TTC549 (cell line): ENCODE results near the gene MYLK4.
A peak's percentile ranks its signal among the peaks of the same experiment; 100 is the strongest.

ENCODE experiments used
- FAIRE-seq: peaks from 2 replicates; lab custom pipeline; 2012; peaks lifted over from hg19 to GRCh38; lab: Jason Lieb, UNC

The MYLK4 gene

GRCh38 chr6:2750832-2751231, at the start of gene MYLK4:
Gene MYLK4, minus strand, starts transcription at chr6:2750922. Its CDS starts 1,628 bp downstream, at chr6:2749294.
- FAIRE-seq = no peak

- FAIRE-seq = no peak
Measured at GRCh38 chr6:2799936-2800527, 49.3 kb upstream of the MYLK4 start.

- FAIRE-seq = no peak
Measured at GRCh38 chr6:2798586-2799134, 47.9 kb upstream of the MYLK4 start.

- FAIRE-seq = no peak
Measured at GRCh38 chr6:2797564-2798031, 46.9 kb upstream of the MYLK4 start.

- no peak for FAIRE-seq
Measured at GRCh38 chr6:2796861-2797260, 46.1 kb upstream of the MYLK4 start.

GRCh38 chr6:2795956-2796355, 45.2 kb upstream of the MYLK4 start:
- FAIRE-seq = no peak

- FAIRE-seq = no peak
Measured at GRCh38 chr6:2795162-2795561, 44.4 kb upstream of the MYLK4 start.

- FAIRE-seq = no peak
Measured at GRCh38 chr6:2794171-2794730, 43.5 kb upstream of the MYLK4 start.

GRCh38 chr6:2793534-2794151, 42.9 kb upstream of the MYLK4 start:
- no peak for FAIRE-seq

- no peak for FAIRE-seq
Measured at GRCh38 chr6:2792330-2793110, 41.8 kb upstream of the MYLK4 start.

GRCh38 chr6:2791450-2791974, 40.8 kb upstream of the MYLK4 start:
- FAIRE-seq = no peak

- peak; percentile 76 for FAIRE-seq
Measured at GRCh38 chr6:2790588-2791449, 40.1 kb upstream of the MYLK4 start.

GRCh38 chr6:2786269-2786668, 35.5 kb upstream of the MYLK4 start:
- FAIRE-seq = no peak

- no peak for FAIRE-seq
Measured at GRCh38 chr6:2784930-2785329, 34.2 kb upstream of the MYLK4 start.

- no peak for FAIRE-seq
Measured at GRCh38 chr6:2784061-2784460, 33.3 kb upstream of the MYLK4 start.

GRCh38 chr6:2783188-2783963, 32.7 kb upstream of the MYLK4 start:
- FAIRE-seq = no peak

- FAIRE-seq = no peak
Measured at GRCh38 chr6:2782825-2783187, 32.1 kb upstream of the MYLK4 start.

GRCh38 chr6:2782356-2782708, 31.6 kb upstream of the MYLK4 start:
- FAIRE-seq = no peak

GRCh38 chr6:2781685-2782355, 31.1 kb upstream of the MYLK4 start:
- FAIRE-seq = no peak

- FAIRE-seq = no peak
Measured at GRCh38 chr6:2780102-2780737, 29.5 kb upstream of the MYLK4 start.
